GM23248 (cell line): ENCODE measurements around the gene ARHGEF4.

ENCODE experiments used
- EZH2 ChIP-seq: fragments of 200-600 bp; sonication (generic); IDR thresholded peaks from 2 replicates; pipeline ENCODE4 v1.6.1; 2018; ENCODE audit warnings: antibody characterized with exemption, mild to moderate bottlenecking; ENCODE audit not compliant: insufficient read depth, poor library complexity, severe bottlenecking
- EZH2phosphoT487 ChIP-seq: fragments of 200-600 bp; sonication (generic); IDR thresholded peaks from 2 replicates; pipeline ENCODE4 v1.6.1; 2018; ENCODE audit warnings: antibody characterized with exemption, moderate library complexity, mild to moderate bottlenecking, low read depth; ENCODE audit not compliant: insufficient read depth

- TF ChIP-seq EZH2 (no peak), EZH2phosphoT487 (no peak)
Observed at GRCh38 chr2:131056204-131056931, 219.7 kb downstream of the ARHGEF4 start.
